Mesendoderm (in vitro differentiated cells): ENCODE data around the gene PAX6.

Experiments
- DNase-seq: peaks from one replicate; pipeline ENCODE4 v3.0.0; 2013
- H2AK5ac ChIP-seq: 2 replicates; pipeline ENCODE4 v1.6.1; 2013; ENCODE audit warnings: low read length, inconsistent platforms
- H2BK120ac ChIP-seq: 2 replicates; pipeline ENCODE4 v1.6.1; 2013; ENCODE audit warnings: low read depth, mild to moderate bottlenecking, low read length, moderate library complexity, mixed read lengths
- H2BK15ac ChIP-seq: replicated peaks from 2 replicates; pipeline ENCODE4 v1.6.1; 2013; ENCODE audit warnings: low read depth, mild to moderate bottlenecking, moderate library complexity
- H2BK5ac ChIP-seq: 2 replicates; pipeline ENCODE4 v1.6.1; 2013; ENCODE audit warnings: low read length, inconsistent platforms
- H3K18ac ChIP-seq: 2 replicates; pipeline ENCODE4 v1.6.1; 2013; ENCODE audit warnings: mild to moderate bottlenecking, low read length, mixed read lengths
- H3K23ac ChIP-seq: one replicate; pipeline ENCODE4 v1.6.1; 2013; ENCODE audit warnings: low read length
- H3K27ac ChIP-seq: 2 replicates; pipeline ENCODE4 v1.5.1; 2013; ENCODE audit warnings: low read depth, mild to moderate bottlenecking, inconsistent platforms, low read length, moderate library complexity
- H3K27me3 ChIP-seq: 2 replicates; pipeline ENCODE4 v1.6.1; 2013; ENCODE audit warnings: low read length, control low read depth, mild to moderate bottlenecking, inconsistent platforms; ENCODE audit not compliant: insufficient read depth, poor library complexity
- H3K36me3 ChIP-seq: 2 replicates; pipeline ENCODE4 v1.6.1; 2013; ENCODE audit warnings: low read length, inconsistent platforms; ENCODE audit not compliant: control insufficient read depth, insufficient read depth
- H3K4ac ChIP-seq: one replicate; pipeline ENCODE4 v1.6.1; 2013; ENCODE audit warnings: low read depth, mild to moderate bottlenecking, low read length, moderate library complexity
- H3K4me1 ChIP-seq: 2 replicates; pipeline ENCODE4 v1.6.1; 2013; ENCODE audit warnings: low read depth, low read length, inconsistent platforms; ENCODE audit not compliant: control insufficient read depth
- H3K4me2 ChIP-seq: 2 replicates; pipeline ENCODE4 v1.6.1; 2013; ENCODE audit warnings: low read length
- H3K4me3 ChIP-seq: 2 replicates; pipeline ENCODE4 v1.5.1; 2013; ENCODE audit warnings: mild to moderate bottlenecking, low read length
- H3K56ac ChIP-seq: one replicate; pipeline ENCODE4 v1.6.1; 2013; ENCODE audit warnings: low read length
- H3K79me1 ChIP-seq: 2 replicates; pipeline ENCODE4 v1.6.1; 2013; ENCODE audit warnings: low read length, inconsistent platforms
- H3K79me2 ChIP-seq: 2 replicates; pipeline ENCODE4 v1.6.1; 2013; ENCODE audit warnings: mild to moderate bottlenecking, low read length; ENCODE audit not compliant: control insufficient read depth, insufficient read depth
- H3K9ac ChIP-seq: 2 replicates; pipeline ENCODE4 v1.6.1; 2013; ENCODE audit warnings: low read length, inconsistent platforms
- H4K5ac ChIP-seq: one replicate; pipeline ENCODE4 v1.6.1; 2013; ENCODE audit warnings: low read length
- H4K8ac ChIP-seq: one replicate; pipeline ENCODE4 v1.6.1; 2013; ENCODE audit warnings: low read depth, mild to moderate bottlenecking, control low read depth, low read length, moderate library complexity
- WGBS: extraction: QIAGEN DNeasy Blood & Tissue Kit; methylation state at CpG from one replicate; pipeline ENCODE4 v1.1.7; 2013; ENCODE audit warnings: low lambda C conversion rate, missing lambda C conversion rate; ENCODE audit not compliant: insufficient coverage; ENCODE audit errors: extremely low coverage; 5-methylcytosine and 5-hydroxymethylcytosine counted together

PAX6 gene

GRCh38 chr11:31800398-31801265 is 10.5 kb downstream of the PAX6 start:
- Histone ChIP-seq H3K4me2 (no peak overlapping the region), H2AK5ac (no peak overlapping the region), H3K56ac (no peak overlapping the region), H4K5ac (no peak overlapping the region), H3K27ac (no peak overlapping the region), H3K36me3 (no peaks in the 10 kb centered on the region), H3K79me2 (no peaks in the 10 kb centered on the region), H2BK15ac (no peak overlapping the region), H2BK5ac (no peak overlapping the region), H3K4ac (no peak overlapping the region), H3K18ac (no peak overlapping the region), H3K4me3 (no peak overlapping the region), H3K4me1 (peaks cover 3% of the 10 kb centered on the region), H3K79me1 (no peaks in the 10 kb centered on the region), H3K9ac (no peak overlapping the region), H3K23ac (no peak overlapping the region), H3K27me3 (peaks cover 86% of the 10 kb centered on the region), H2BK120ac (no peak overlapping the region), H4K8ac (no peak overlapping the region)
- DNase-seq = peak; percentile 23
- no CpG with 5 or more reads among the region's 23 CpGs for WGBS

- no peak overlapping the region for H3K4me3 ChIP-seq
Observed at GRCh38 chr11:31799435-31800397, 11.4 kb downstream of the PAX6 start.

GRCh38 chr11:31798554-31799434 is 12.3 kb downstream of the PAX6 start:
- no peak overlapping the region for H4K8ac ChIP-seq
- peaks cover 72% of the 10 kb centered on the region for H3K27me3 ChIP-seq
- H3K9ac ChIP-seq = peak overlapping the region; percentile 54
- no peak overlapping the region for H3K27ac ChIP-seq
- no peak overlapping the region for H4K5ac ChIP-seq
- H3K4me3 ChIP-seq = no peak overlapping the region
- peak overlapping the region; percentile 81 for H3K56ac ChIP-seq
- no peak overlapping the region for H3K18ac ChIP-seq
- no peaks in the 10 kb centered on the region for H3K36me3 ChIP-seq
- H3K4me1 ChIP-seq = peaks cover 3% of the 10 kb centered on the region
- H2BK120ac ChIP-seq = no peak overlapping the region
- peak; percentile 89 for DNase-seq
- no CpG with 5 or more reads among the region's 60 CpGs for WGBS
- H3K79me1 ChIP-seq = no peaks in the 10 kb centered on the region
- H3K4ac ChIP-seq = no peak overlapping the region
- H2BK15ac ChIP-seq = no peak overlapping the region
- no peaks in the 10 kb centered on the region for H3K79me2 ChIP-seq
- H3K4me2 ChIP-seq = peak overlapping the region; percentile 87
- H3K23ac ChIP-seq = no peak overlapping the region
- no peak overlapping the region for H2AK5ac ChIP-seq
- H2BK5ac ChIP-seq = no peak overlapping the region

More at GRCh38 chr11:31799435-31800397, 11.4 kb downstream of the PAX6 start:
- no peak overlapping the region for H2BK15ac ChIP-seq
- H3K79me2 ChIP-seq = no peaks in the 10 kb centered on the region
- H3K9ac ChIP-seq = no peak overlapping the region
- peaks cover 3% of the 10 kb centered on the region for H3K4me1 ChIP-seq
- no peak overlapping the region for H2BK5ac ChIP-seq
- H3K23ac ChIP-seq = no peak overlapping the region
- WGBS = no CpG with 5 or more reads among the region's 48 CpGs
- peak; percentile 17 for DNase-seq
- no peaks in the 10 kb centered on the region for H3K36me3 ChIP-seq
- H3K27ac ChIP-seq = no peak overlapping the region
- no peak overlapping the region for H3K4ac ChIP-seq
- no peak overlapping the region for H3K56ac ChIP-seq
- no peak overlapping the region for H2AK5ac ChIP-seq
- no peak overlapping the region for H3K18ac ChIP-seq
- no peaks in the 10 kb centered on the region for H3K79me1 ChIP-seq
- H4K8ac ChIP-seq = no peak overlapping the region
- H3K27me3 ChIP-seq = peaks cover 79% of the 10 kb centered on the region
- H2BK120ac ChIP-seq = no peak overlapping the region
- H3K4me2 ChIP-seq = peak overlapping the region; percentile 33
- H4K5ac ChIP-seq = no peak overlapping the region

- Histone ChIP-seq H4K8ac (no peak overlapping the region), H2AK5ac (no peak overlapping the region), H3K4me2 (peak overlapping the region; percentile 87), H3K4ac (no peak overlapping the region), H3K27ac (no peak overlapping the region), H2BK15ac (no peak overlapping the region), H3K27me3 (peaks cover 65% of the 10 kb centered on the region), H3K79me1 (no peaks in the 10 kb centered on the region), H3K23ac (no peak overlapping the region), H3K4me1 (peaks cover 3% of the 10 kb centered on the region), H3K9ac (peak overlapping the region; percentile 48), H2BK5ac (no peak overlapping the region), H2BK120ac (no peak overlapping the region), H3K56ac (peak overlapping the region; percentile 81), H4K5ac (no peak overlapping the region), H3K18ac (no peak overlapping the region), H3K79me2 (no peaks in the 10 kb centered on the region), H3K36me3 (no peaks in the 10 kb centered on the region), H3K4me3 (no peak overlapping the region)
- no CpG with 5 or more reads among the region's 21 CpGs for WGBS
- DNase-seq = peak; percentile 18
Observed at GRCh38 chr11:31798057-31798553, 13.0 kb downstream of the PAX6 start.
